GM19395 (cell line): Measurements from ENCODE around the gene JAM3.
"Not testable (repeated sequence)": the region's sequence is repeated elsewhere in the genome, so short reads cannot be mapped to it uniquely, and the experiment has no call there.

Source experiments
- ATAC-seq: cut with Tn5 transposase; IDR thresholded peaks from one replicate; pipeline ENCODE4 v1.9.1; 2021; ENCODE audit warnings: mild to moderate bottlenecking, moderate library complexity; ENCODE audit not compliant: unreplicated experiment

JAM3 gene

GRCh38 chr11:134060316-134060715 lies 8.6 kb upstream of the JAM3 start:
- no peak for ATAC-seq

GRCh38 chr11:134062265-134063123 lies 6.4 kb upstream of the JAM3 start:
- no peak for ATAC-seq

- ATAC-seq = no peak
Observed at GRCh38 chr11:134063124-134063495, 5.8 kb upstream of the JAM3 start.

- no peak for ATAC-seq
Observed at GRCh38 chr11:134063991-134064747, 4.7 kb upstream of the JAM3 start.

GRCh38 chr11:134065381-134065780 lies 3.5 kb upstream of the JAM3 start:
- ATAC-seq = no peak

GRCh38 chr11:134066943-134067885 lies 1.7 kb upstream of the JAM3 start:
- ATAC-seq = no peak

- ATAC-seq = no peak
Observed at GRCh38 chr11:134069426-134070341, 812 bp downstream of the JAM3 start.

GRCh38 chr11:134070342-134070845 lies 1.5 kb downstream of the JAM3 start:
- no peak for ATAC-seq

GRCh38 chr11:134071306-134071705 lies 2.4 kb downstream of the JAM3 start:
- ATAC-seq = no peak

GRCh38 chr11:134071766-134072402 lies 3.0 kb downstream of the JAM3 start:
- no peak for ATAC-seq

- ATAC-seq = peak; percentile 75
Observed at GRCh38 chr11:134072844-134073243, 4.0 kb downstream of the JAM3 start.

- no peak for ATAC-seq
Observed at GRCh38 chr11:134074346-134074745, 5.5 kb downstream of the JAM3 start.

GRCh38 chr11:134074766-134075165 lies 5.9 kb downstream of the JAM3 start:
- no peak for ATAC-seq

- no peak for ATAC-seq
Observed at GRCh38 chr11:134079317-134079716, 10.4 kb downstream of the JAM3 start.

GRCh38 chr11:134081258-134081657 lies 12.4 kb downstream of the JAM3 start:
- ATAC-seq = not testable (repeated sequence)

GRCh38 chr11:134082990-134083389 lies 14.1 kb downstream of the JAM3 start:
- no peak for ATAC-seq

- no peak for ATAC-seq
Observed at GRCh38 chr11:134086376-134086775, 17.5 kb downstream of the JAM3 start.

GRCh38 chr11:134092006-134092405 lies 23.1 kb downstream of the JAM3 start:
- not testable (repeated sequence) for ATAC-seq

GRCh38 chr11:134097166-134097565 lies 28.3 kb downstream of the JAM3 start:
- ATAC-seq = no peak
